Measurements from ENCODE around the gene RNASE8. TPM values are rescaled to one million over a fixed set of nuclear protein-coding genes. Genes with fewer than 3 reads are reported as not detected.

Gene RNASE8
- total RNA-seq, 1 donor from 2014 or later, result not detected

- ATAC-seq, result no peak
- Histone ChIP-seq H3K27me3 (ENCODE audit: low read depth) (no peaks in the 10 kb centered on the region), H3K9me3 (no peaks in the 10 kb centered on the region), H3K4me1 (peaks cover 22% of the 10 kb centered on the region), H3K36me3 (peaks cover 55% of the 10 kb centered on the region), H3K27ac (no peak overlapping the region), H3K4me3 (no peak overlapping the region)
- DNase-seq, result no peak
- no peak for TF ChIP-seq CTCF (IDR thresholded peaks at IDR 0.05)
- intact Hi-C loops (cut with DNase I), result loop anchor here (5.0 kb wide), 1 partner anchor 76 kb away; the partner anchor contains the start of gene ZNF219
Measured at GRCh38 chr14:21020977-21021545, 36.6 kb upstream of the RNASE8 start.

GRCh38 chr14:21022686-21023085 is 34.9 kb upstream of the RNASE8 start:
- intact Hi-C loops (cut with DNase I), result loop anchor here (5.0 kb wide), 1 partner anchor 75 kb away; the partner anchor contains the start of gene ZNF219
- peak overlapping the region; percentile 4 for H3K27ac ChIP-seq
- peaks cover 46% of the 10 kb centered on the region for H3K36me3 ChIP-seq
- no peak for DNase-seq
- peak overlapping the region; percentile 90 for H3K4me3 ChIP-seq
- H3K9me3 ChIP-seq, result no peaks in the 10 kb centered on the region
- no peak for TF ChIP-seq CTCF (IDR thresholded peaks at IDR 0.05)
- H3K27me3 ChIP-seq (ENCODE audit: low read depth), result no peaks in the 10 kb centered on the region
- ATAC-seq, result no peak
- peaks cover 20% of the 10 kb centered on the region for H3K4me1 ChIP-seq

GRCh38 chr14:21023174-21023573 is 34.4 kb upstream of the RNASE8 start:
- Histone ChIP-seq H3K4me3 (peak overlapping the region; percentile 90), H3K9me3 (no peaks in the 10 kb centered on the region), H3K27me3 (ENCODE audit: low read depth) (no peaks in the 10 kb centered on the region), H3K4me1 (peaks cover 17% of the 10 kb centered on the region), H3K27ac (peak overlapping the region; percentile 4), H3K36me3 (peaks cover 41% of the 10 kb centered on the region)
- ATAC-seq, result no peak
- intact Hi-C loops (cut with DNase I), result loop anchor here (5.0 kb wide), 1 partner anchor 74 kb away; the partner anchor contains the start of gene ZNF219
- no peak for DNase-seq
- TF ChIP-seq CTCF (IDR thresholded peaks at IDR 0.05), result no peak

GRCh38 chr14:21023817-21024584 is 33.6 kb upstream of the RNASE8 start:
- Histone ChIP-seq H3K4me1 (peaks cover 17% of the 10 kb centered on the region), H3K27ac (peak overlapping the region; percentile 85), H3K9me3 (no peaks in the 10 kb centered on the region), H3K27me3 (ENCODE audit: low read depth) (no peaks in the 10 kb centered on the region), H3K4me3 (peak overlapping the region; percentile 90), H3K36me3 (peaks cover 33% of the 10 kb centered on the region)
- intact Hi-C loops (cut with DNase I), result loop anchor here (5.0 kb wide), 1 partner anchor 73 kb away; the partner anchor contains the start of gene ZNF219
- DNase-seq (no peak), ATAC-seq (peak in 1 of 2 donors; percentile 27)
- TF ChIP-seq CTCF (IDR thresholded peaks at IDR 0.05), result no peak

DNA sequence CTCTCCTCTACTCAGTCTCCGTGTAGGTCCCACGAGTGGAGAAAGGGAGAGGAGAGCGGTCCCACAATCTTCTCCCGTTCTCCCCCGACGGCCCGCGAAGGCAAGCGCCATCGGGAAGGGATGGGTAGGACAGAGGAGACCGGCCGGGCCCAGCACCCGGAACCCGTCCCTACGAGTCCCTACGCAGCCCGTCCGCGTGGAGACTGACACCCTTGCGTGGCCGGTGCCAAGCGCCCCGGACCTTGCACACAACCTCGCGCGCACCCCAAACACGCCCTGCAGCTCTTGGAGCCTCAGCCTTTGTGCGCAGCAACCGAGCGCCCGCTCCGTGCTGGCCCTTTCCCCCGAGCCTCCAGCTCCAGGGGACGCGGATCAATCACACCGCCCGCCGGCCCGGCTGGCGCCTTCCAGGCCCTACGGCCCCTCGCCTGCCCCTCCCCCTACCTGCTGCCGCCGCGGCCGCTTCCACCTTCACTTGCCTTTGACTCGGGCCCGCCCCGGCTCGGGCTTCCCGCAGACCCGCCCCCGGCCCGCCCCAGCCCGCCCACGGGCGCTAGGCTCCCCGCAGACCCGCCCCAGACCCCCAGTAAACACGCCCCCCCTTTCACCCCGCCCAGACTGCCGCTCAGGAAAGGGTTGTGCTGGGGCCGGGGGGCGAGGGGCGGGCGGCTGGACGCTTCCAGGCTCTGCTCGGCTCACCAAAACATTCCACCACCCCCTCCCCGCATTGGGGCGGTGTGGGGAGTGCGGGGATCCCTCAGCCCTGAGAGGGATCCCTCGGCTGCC is 32.8 kb upstream of the RNASE8 start, which contains the start of gene NDRG2:
Gene NDRG2, minus strand, starts transcription at position 477 of the 786 bp plus-strand sequence. CDS start 1,746 bp downstream, outside the sequence.
- Histone ChIP-seq H3K9me3 (no peaks in the 10 kb centered on the region), H3K36me3 (peaks cover 25% of the 10 kb centered on the region), H3K27ac (peak within 1 kb of the TSS; percentile 85), H3K4me3 (peak within 1 kb of the TSS; percentile 90), H3K4me1 (peaks cover 17% of the 10 kb centered on the region), H3K27me3 (ENCODE audit: low read depth) (no peaks in the 10 kb centered on the region)
- TF ChIP-seq CTCF (IDR thresholded peaks at IDR 0.05), result no peak
- peak; percentile 87 for DNase-seq
- peak; percentile 92 to 95 for ATAC-seq
- intact Hi-C loops (cut with DNase I), result loop anchor here (5.0 kb wide), 1 partner anchor 73 kb away; the partner anchor contains the start of gene ZNF219
